Mucosa of descending colon (tissue), 3 donors: ENCODE results near the gene TGFB1. TPM values are rescaled to one million over a fixed set of nuclear protein-coding genes. Genes with fewer than 3 reads are reported as not detected.

ENCODE experiments used
- ATAC-seq: fragments of 200-7000 bp; cut with Tn5 transposase; one replicate; pipeline ENCODE4 v1.9.1; 2020; ENCODE audit warnings: mild to moderate bottlenecking, moderate library complexity
- DNase-seq, 3 donors: peaks; one replicate each; pipeline ENCODE4 v3.0.0-alpha.2; 2020
- H3K36me3 ChIP-seq: fragments of 200-600 bp; one replicate; pipeline ENCODE4 v1.8.0; 2021; ENCODE audit warnings: low read depth, mild to moderate bottlenecking
- H3K4me1 ChIP-seq: fragments of 200-600 bp; one replicate; pipeline ENCODE4 v1.8.0; 2021; ENCODE audit warnings: low read depth, mild to moderate bottlenecking
- H3K4me3 ChIP-seq: fragments of 200-600 bp; one replicate; pipeline ENCODE4 v1.8.0; 2021; ENCODE audit warnings: mild to moderate bottlenecking
- H3K9me3 ChIP-seq: fragments of 200-600 bp; one replicate; pipeline ENCODE4 v1.8.0; 2021; ENCODE audit warnings: mild to moderate bottlenecking
- intact Hi-C, 2 donors: fragments of 100-400 bp; cut with DNase I in 1 of 2; cut with micrococcal nuclease in 1 of 2; formaldehyde crosslinking; loops; one replicate each; pipeline versions ENCODE4 v1.11.0 to v1.11.1; 2022; cut with DNase I, micrococcal nuclease
- total RNA-seq, 3 donors: library from RNA; stranded (reverse); fragmentation: NEBNext Ultra II Directional in 2 of 3; extraction: Animal tissue kit (Norgen Biotek cat#: 25700) in 2 of 3; gene quantifications; one replicate each; pipeline versions ENCODE4 v1.2.1 to v1.2.4, GENCODE V29; 2021 to 2023
- TF ChIP-seq, protein P1 (sequence below): fragments of 200-600 bp; IDR thresholded peaks from one replicate; pipeline ENCODE4 v1.8.0; 2022; ENCODE audit warnings: antibody characterized with exemption, mild to moderate bottlenecking
- donor health status: DM: no; HTN: no; CAD: no; lungs with moderate emphysema.
- donor health status: DM: no; HTN: no; CAD: no.
- donor health status: DM: no; HTN: yes; CAD: no.

TGFB1 gene
- total RNA-seq, 3 donors from 2014 or later, result 8.2 to 39.6 (median 21.8) TPM

DNA sequence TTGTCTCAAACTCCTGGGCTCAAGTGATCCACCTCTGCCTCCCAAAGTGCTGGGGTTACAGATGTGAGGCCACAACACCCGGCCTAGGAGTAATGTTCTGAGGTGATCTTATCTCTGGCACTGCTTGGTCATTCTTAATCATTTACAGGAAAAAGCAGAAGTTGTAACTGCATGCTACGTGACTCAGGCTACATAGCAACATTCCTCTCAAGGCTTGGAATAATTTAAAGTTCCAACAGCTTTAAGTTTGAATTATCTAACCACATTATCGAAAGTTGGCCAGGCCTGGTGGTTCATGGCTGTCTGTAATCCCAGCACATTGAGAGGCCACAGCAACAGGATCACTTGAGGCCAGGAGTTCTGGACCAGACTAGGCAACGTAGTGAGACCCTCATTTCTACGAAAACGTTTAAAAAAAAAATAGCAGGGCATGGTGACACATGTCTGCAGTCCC is 14.2 kb upstream of the TGFB1 start:
- no peaks in the 10 kb centered on the region for H3K36me3 ChIP-seq
- intact Hi-C loops, result no loop called here
- DNase-seq (no peak), ATAC-seq (peak; percentile 5)
- no peak overlapping the region for H3K4me3 ChIP-seq
- peaks cover 19% of the 10 kb centered on the region for H3K4me1 ChIP-seq
- TF ChIP-seq, protein P1, sequence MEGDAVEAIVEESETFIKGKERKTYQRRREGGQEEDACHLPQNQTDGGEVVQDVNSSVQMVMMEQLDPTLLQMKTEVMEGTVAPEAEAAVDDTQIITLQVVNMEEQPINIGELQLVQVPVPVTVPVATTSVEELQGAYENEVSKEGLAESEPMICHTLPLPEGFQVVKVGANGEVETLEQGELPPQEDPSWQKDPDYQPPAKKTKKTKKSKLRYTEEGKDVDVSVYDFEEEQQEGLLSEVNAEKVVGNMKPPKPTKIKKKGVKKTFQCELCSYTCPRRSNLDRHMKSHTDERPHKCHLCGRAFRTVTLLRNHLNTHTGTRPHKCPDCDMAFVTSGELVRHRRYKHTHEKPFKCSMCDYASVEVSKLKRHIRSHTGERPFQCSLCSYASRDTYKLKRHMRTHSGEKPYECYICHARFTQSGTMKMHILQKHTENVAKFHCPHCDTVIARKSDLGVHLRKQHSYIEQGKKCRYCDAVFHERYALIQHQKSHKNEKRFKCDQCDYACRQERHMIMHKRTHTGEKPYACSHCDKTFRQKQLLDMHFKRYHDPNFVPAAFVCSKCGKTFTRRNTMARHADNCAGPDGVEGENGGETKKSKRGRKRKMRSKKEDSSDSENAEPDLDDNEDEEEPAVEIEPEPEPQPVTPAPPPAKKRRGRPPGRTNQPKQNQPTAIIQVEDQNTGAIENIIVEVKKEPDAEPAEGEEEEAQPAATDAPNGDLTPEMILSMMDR, result no peak
- H3K9me3 ChIP-seq, result no peaks in the 10 kb centered on the region

DNA sequence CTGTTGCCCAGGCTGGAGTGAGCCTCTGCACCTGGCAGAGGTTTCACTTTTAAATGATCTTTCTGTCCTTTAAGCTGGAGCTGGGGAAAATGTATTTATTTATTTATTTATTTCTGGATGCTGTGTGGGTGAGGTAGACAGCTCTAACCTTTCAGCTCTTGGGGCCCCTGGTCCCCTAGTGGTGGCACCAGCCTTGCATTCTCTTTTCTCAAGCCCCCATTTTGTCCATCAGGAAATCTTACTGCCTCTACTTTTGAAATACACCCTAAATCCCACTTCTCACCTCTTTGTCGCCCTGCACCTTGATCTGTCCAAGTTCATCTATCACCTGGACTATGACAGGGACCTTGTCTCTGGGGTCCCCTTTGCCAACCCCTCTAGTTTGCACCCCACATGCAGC is 12.4 kb upstream of the TGFB1 start:
- no peak for DNase-seq
- Histone ChIP-seq H3K36me3 (no peaks in the 10 kb centered on the region), H3K4me3 (no peak overlapping the region), H3K4me1 (peaks cover 25% of the 10 kb centered on the region), H3K9me3 (no peaks in the 10 kb centered on the region)
- intact Hi-C loops, result no loop called here
- no peak for ATAC-seq
- TF ChIP-seq, protein P1, result no peak

DNA sequence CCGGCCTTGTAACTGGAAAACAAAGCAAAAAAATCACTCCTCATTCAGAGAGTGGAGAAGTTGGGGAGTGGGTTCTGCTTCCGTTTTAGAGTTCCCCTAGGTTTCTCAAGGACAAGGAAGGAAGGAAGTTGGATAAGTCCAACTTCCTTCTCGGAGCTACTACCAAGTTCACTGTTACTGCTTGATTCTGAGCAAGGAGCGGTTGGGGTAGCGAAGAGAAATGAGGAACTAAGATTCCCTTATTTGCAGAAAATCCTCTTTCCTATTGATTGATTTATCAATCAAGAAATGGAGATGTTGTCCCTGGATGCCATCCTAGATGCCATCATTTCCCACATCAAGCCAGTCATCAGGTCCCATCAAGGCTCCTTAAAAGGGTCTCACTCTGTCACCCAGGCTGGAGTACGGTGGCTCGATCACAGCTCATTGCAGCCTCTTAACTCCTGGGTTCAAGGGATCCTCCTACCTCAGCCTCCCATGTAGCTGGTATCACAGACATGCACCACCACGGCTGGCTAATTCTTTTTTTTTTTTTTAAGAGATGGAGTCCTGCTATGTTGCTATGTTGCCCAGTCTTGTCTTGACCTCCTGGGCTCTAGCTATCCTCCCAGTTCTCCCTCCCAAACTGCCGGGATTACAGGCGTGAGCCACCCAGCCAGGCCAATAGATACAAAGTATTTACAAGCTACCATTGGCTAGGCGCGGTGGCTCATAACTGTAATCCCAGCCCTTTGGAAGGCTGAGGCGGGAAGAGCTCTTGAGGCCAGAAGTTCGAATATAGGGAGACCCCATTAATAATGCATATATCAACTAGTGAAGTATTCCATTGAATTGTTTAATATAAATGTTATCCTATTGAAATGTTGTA is 11.0 kb upstream of the TGFB1 start:
- ATAC-seq, result no peak
- intact Hi-C loops, result no loop called here
- no peaks in the 10 kb centered on the region for H3K36me3 ChIP-seq
- TF ChIP-seq, protein P1, result no peak
- H3K4me3 ChIP-seq, result peak overlapping the region; percentile 24
- no peaks in the 10 kb centered on the region for H3K9me3 ChIP-seq
- DNase-seq, result peak in 2 of 3 donors; percentile 29 to 33
- peaks cover 25% of the 10 kb centered on the region for H3K4me1 ChIP-seq

DNA sequence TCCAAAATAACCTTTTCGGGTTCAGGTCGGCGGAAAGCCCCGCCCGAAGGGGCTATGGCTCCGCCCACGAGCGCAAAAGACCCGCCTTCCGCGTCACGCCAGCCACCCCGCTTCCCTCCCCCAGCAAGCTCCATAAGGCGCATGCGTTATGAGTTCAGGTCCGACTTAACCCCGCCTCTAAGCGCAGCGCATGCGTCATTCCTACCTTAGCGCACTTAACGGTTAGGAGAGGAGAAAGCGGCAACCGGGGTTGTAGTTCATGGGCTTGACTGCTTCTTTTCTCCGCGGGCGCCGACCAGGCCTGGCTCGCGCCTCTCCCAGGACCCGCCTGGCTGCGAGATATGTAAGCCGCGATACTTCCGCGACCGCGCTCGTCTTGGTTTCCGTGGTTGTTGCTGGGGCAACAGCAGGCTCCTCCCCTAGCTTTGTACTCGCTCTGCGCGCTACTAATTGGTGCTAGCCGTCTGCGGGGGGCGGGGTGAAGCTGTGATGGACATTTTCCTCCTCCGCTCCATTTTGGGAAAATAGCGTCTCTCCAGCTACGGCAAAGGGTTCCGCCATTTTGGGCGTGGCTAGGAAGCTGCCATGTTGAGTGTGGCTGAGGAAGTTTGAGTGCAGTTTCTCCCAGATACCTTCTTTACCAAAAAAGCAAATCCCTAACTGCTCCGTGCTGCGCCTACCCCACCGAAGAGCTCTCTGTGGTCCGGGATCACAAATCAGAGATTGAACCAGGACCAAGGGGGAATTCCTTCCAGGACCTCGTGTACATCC is 10.2 kb upstream of the TGFB1 start, which contains the start of gene B9D2:
Gene B9D2 (minus strand): TSS at position 397 of the 771 bp plus-strand sequence. CDS start 630 bp downstream, outside the sequence.
- TF ChIP-seq, protein P1, result no peak
- DNase-seq (peak; percentile 98 to 99 (median 99)), ATAC-seq (peak; percentile 94)
- H3K4me1 ChIP-seq, result peaks cover 25% of the 10 kb centered on the region
- H3K36me3 ChIP-seq, result no peaks in the 10 kb centered on the region
- no peaks in the 10 kb centered on the region for H3K9me3 ChIP-seq
- intact Hi-C loops, result no loop called here
- peak within 1 kb of the TSS; percentile 56 for H3K4me3 ChIP-seq

DNA sequence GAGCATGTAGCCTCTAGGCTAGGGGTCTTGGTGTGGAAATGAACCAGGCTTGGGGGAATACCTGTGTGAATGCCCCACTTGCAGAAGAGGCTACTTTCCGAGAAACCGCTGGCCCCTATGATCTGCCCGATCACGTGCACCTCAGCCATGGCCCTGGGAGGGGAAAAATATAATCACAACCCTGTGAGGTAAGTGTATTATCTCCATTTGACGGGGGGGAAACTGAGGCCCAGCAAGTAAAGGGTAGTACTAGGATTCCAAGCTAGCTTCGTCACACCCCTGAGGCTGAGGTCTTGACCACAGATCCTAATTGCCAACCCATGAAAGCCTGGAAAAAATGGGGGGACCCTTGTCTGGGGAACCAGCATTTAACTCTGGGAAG is 9.6 kb upstream of the TGFB1 start:
- Histone ChIP-seq H3K4me1 (peaks cover 25% of the 10 kb centered on the region), H3K4me3 (no peak overlapping the region), H3K9me3 (no peaks in the 10 kb centered on the region), H3K36me3 (no peaks in the 10 kb centered on the region)
- intact Hi-C loops, result no loop called here
- TF ChIP-seq, protein P1, result no peak
- DNase-seq, result peak in 1 of 3 donors; percentile 46
- ATAC-seq, result no peak
